GM12878 (cell line): ENCODE results near the gene SMG6. TPM values are rescaled to one million over a fixed set of nuclear protein-coding genes. Genes with fewer than 3 reads are reported as not detected.
A peak's percentile ranks its signal among the peaks of the same experiment; 100 is the strongest.

Experiments used
- BCL11A ChIP-seq: IDR thresholded peaks from 2 replicates; pipeline ENCODE4 v1.6.1; 2011; ENCODE audit warnings: low read depth, low read length
- DPF2 ChIP-seq: fragments of 450-650 bp; IDR thresholded peaks from 2 replicates; pipeline ENCODE4 v1.6.1; 2017; ENCODE audit warnings: mild to moderate bottlenecking
- EZH2 ChIP-seq: IDR thresholded peaks from 2 replicates; pipeline ENCODE4 v1.6.1; 2012; ENCODE audit warnings: low read depth, mild to moderate bottlenecking, control low read depth, inconsistent platforms, low read length, borderline replicate concordance; ENCODE audit not compliant: control insufficient read depth
- IKZF2 ChIP-seq, 2 experiments: fragments of 450-650 bp; IDR thresholded peaks; 2 replicates each; pipeline ENCODE4 v1.6.1; 2017; ENCODE audit warnings: mild to moderate bottlenecking in 2 of 2, moderate library complexity in 2 of 2
- MTA3 ChIP-seq: IDR thresholded peaks from 2 replicates; pipeline ENCODE4 v1.6.1; 2012; ENCODE audit warnings: low read length, inconsistent platforms, borderline replicate concordance
- NR2F1 ChIP-seq: fragments of 450-650 bp; conservative IDR thresholded peaks from 2 replicates; pipeline ENCODE4 v1.6.1; 2017; ENCODE audit warnings: mild to moderate bottlenecking
- PRDM15 ChIP-seq: fragments of 450-650 bp; formaldehyde crosslinking; IDR thresholded peaks from 2 replicates; pipeline ENCODE4 v1.4.0; 2020; ENCODE audit warnings: mild to moderate bottlenecking, moderate library complexity
- SIX5 ChIP-seq: IDR thresholded peaks from 2 replicates; pipeline ENCODE4 v1.6.1; 2011; ENCODE audit warnings: mild to moderate bottlenecking, low read depth, low read length, moderate library complexity; ENCODE audit not compliant: severe bottlenecking
- SMAD5 ChIP-seq: IDR thresholded peaks from 2 replicates; pipeline ENCODE4 v1.6.1; 2016; ENCODE audit warnings: antibody characterized with exemption, low read depth
- TBL1XR1 ChIP-seq: IDR thresholded peaks from 2 replicates; pipeline ENCODE4 v1.6.1; 2012; ENCODE audit warnings: low read depth, low read length, improper control_type of control experiment
- YBX1 ChIP-seq: fragments of 450-650 bp; IDR thresholded peaks from 2 replicates; pipeline ENCODE4 v1.6.1; 2016; ENCODE audit warnings: antibody characterized with exemption
- ZBTB11 ChIP-seq: fragments of 450-650 bp; formaldehyde crosslinking; IDR thresholded peaks from 2 replicates; pipeline ENCODE4 v1.5.0; 2022; ENCODE audit warnings: mild to moderate bottlenecking, missing genetic modification characterization
- ZBTB4 ChIP-seq: fragments of 450-650 bp; formaldehyde crosslinking; IDR thresholded peaks from 2 replicates; pipeline ENCODE4 v1.4.0; 2022; ENCODE audit warnings: mild to moderate bottlenecking, moderate library complexity
- ZNF622 ChIP-seq: fragments of 450-650 bp; IDR thresholded peaks from 2 replicates; pipeline ENCODE4 v1.6.1; 2017; ENCODE audit warnings: mild to moderate bottlenecking, inconsistent platforms
- ZSCAN29 ChIP-seq: fragments of 450-650 bp; IDR thresholded peaks from 2 replicates; pipeline ENCODE4 v1.6.1; 2017; ENCODE audit warnings: mild to moderate bottlenecking, moderate library complexity
- polyA plus RNA-seq, 11 experiments: library from polyadenylated mRNA; depleted of rRNA in 4 of 11; unstranded in 6 of 11; stranded (reverse) in 5 of 11; fragments of >200 nt; fragmentation: Nextera tagmentation in 4 of 11; fragmentation: Illumina TruSeq in 1 of 11; extraction: Ambion mirVana in 4 of 11; extraction: Trizol in 1 of 11; gene quantifications; 1 replicate in 1 of 11; 2 replicates in 10 of 11; pipeline versions ENCODE4 v1.2.1 to v1.2.3, GENCODE V29; 2011 to 2016; ENCODE audit warnings: inconsistent platforms in 2 of 11, missing spikeins in 2 of 11, low read depth in 1 of 11
- total RNA-seq, 4 experiments: library from RNA; depleted of rRNA in 3 of 4; stranded (reverse); fragments of >200 nt in 3 of 4; fragmentation: Illumina TruSeq in 1 of 4; extraction: Trizol in 1 of 4; gene quantifications; 2 replicates each; pipeline versions ENCODE4 v1.2.1 to v1.2.3, GENCODE V29; 2013 to 2021
- TF ChIP-seq, protein P1 (sequence below): fragments of 450-650 bp; IDR thresholded peaks from 2 replicates; pipeline ENCODE4 v1.6.1; 2017; ENCODE audit warnings: mild to moderate bottlenecking, moderate library complexity

Gene SMG6
- total and polyA plus RNA-seq, 10 of the 15 experiments (the other 5 are each of a cell fraction or from before 2014, with no cell fraction given) = 0.58 to 28.7 (median 15.7) TPM

GRCh38 chr17:2087597-2088211 is 215.9 kb downstream of the SMG6 start (continued):
- TF ChIP-seq PRDM15 (CRISPR knock-in tag) (no peak), BCL11A (peak; percentile 99), NR2F1 (peak; percentile 100), SMAD5 (no peak), ZBTB11 (no peak), SIX5 (no peak), ZSCAN29 (no peak; the same call in 1 of the 2 replicates), TBL1XR1 (peak; percentile 99), MTA3 (no peak), ZBTB4 (CRISPR knock-in tag) (no peak), YBX1 (no peak), EZH2 (no peak), DPF2 (peak; percentile 94), ZNF622 (no peak), IKZF2 (IDR thresholded peaks at IDR 0.05) (peak; percentile 97 to 99)
- TF ChIP-seq, protein P1, sequence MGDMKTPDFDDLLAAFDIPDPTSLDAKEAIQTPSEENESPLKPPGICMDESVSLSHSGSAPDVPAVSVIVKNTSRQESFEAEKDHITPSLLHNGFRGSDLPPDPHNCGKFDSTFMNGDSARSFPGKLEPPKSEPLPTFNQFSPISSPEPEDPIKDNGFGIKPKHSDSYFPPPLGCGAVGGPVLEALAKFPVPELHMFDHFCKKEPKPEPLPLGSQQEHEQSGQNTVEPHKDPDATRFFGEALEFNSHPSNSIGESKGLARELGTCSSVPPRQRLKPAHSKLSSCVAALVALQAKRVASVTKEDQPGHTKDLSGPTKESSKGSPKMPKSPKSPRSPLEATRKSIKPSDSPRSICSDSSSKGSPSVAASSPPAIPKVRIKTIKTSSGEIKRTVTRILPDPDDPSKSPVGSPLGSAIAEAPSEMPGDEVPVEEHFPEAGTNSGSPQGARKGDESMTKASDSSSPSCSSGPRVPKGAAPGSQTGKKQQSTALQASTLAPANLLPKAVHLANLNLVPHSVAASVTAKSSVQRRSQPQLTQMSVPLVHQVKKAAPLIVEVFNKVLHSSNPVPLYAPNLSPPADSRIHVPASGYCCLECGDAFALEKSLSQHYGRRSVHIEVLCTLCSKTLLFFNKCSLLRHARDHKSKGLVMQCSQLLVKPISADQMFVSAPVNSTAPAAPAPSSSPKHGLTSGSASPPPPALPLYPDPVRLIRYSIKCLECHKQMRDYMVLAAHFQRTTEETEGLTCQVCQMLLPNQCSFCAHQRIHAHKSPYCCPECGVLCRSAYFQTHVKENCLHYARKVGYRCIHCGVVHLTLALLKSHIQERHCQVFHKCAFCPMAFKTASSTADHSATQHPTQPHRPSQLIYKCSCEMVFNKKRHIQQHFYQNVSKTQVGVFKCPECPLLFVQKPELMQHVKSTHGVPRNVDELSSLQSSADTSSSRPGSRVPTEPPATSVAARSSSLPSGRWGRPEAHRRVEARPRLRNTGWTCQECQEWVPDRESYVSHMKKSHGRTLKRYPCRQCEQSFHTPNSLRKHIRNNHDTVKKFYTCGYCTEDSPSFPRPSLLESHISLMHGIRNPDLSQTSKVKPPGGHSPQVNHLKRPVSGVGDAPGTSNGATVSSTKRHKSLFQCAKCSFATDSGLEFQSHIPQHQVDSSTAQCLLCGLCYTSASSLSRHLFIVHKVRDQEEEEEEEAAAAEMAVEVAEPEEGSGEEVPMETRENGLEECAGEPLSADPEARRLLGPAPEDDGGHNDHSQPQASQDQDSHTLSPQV = peak; percentile 55; the same call in 1 of the 2 replicates
